SJSA1 (cell line): Measurements from ENCODE around the gene TNFRSF21. TPM values are rescaled to one million over a fixed set of nuclear protein-coding genes. Genes with fewer than 3 reads are reported as not detected.

Experiments used
- DNase-seq, 2 experiments: peaks; one replicate each; pipeline ENCODE4 v3.0.0-alpha.2; 2015 to 2020; ENCODE audit warnings: low spot score in 2 of 2, low read depth in 1 of 2
- H3K27ac ChIP-seq: fragments of 250-450 bp; sonication (Bioruptor Pico); 2 replicates; pipeline ENCODE4 v1.5.1; 2020; ENCODE audit warnings: mild to moderate bottlenecking, moderate library complexity
- H3K27me3 ChIP-seq: fragments of 250-450 bp; sonication (Bioruptor Pico); replicated peaks from 2 replicates; pipeline ENCODE4 v1.5.1; 2020; ENCODE audit warnings: mild to moderate bottlenecking, moderate library complexity
- H3K36me3 ChIP-seq: fragments of 250-450 bp; sonication (Bioruptor Pico); 2 replicates; pipeline ENCODE4 v1.5.1; 2020; ENCODE audit warnings: mild to moderate bottlenecking
- H3K4me1 ChIP-seq: fragments of 250-450 bp; sonication (Bioruptor Pico); replicated peaks from 2 replicates; pipeline ENCODE4 v1.6.1; 2021; ENCODE audit warnings: mild to moderate bottlenecking
- H3K4me3 ChIP-seq: fragments of 250-450 bp; sonication (Bioruptor Pico); 2 replicates; pipeline ENCODE4 v1.5.1; 2020; ENCODE audit warnings: mild to moderate bottlenecking
- H3K9me3 ChIP-seq: fragments of 250-450 bp; sonication (Bioruptor Pico); replicated peaks from 2 replicates; pipeline ENCODE4 v1.5.1; 2020; ENCODE audit warnings: mild to moderate bottlenecking
- total RNA-seq: library from RNA; depleted of rRNA; stranded (reverse); fragments of >200 nt; shearing (Covaris generic); gene quantifications from 2 replicates; pipeline ENCODE4 v1.2.3, GENCODE V29; 2014

Gene TNFRSF21
- total RNA-seq, 1 experiment from 2014 or later, result 0.68 TPM

DNA sequence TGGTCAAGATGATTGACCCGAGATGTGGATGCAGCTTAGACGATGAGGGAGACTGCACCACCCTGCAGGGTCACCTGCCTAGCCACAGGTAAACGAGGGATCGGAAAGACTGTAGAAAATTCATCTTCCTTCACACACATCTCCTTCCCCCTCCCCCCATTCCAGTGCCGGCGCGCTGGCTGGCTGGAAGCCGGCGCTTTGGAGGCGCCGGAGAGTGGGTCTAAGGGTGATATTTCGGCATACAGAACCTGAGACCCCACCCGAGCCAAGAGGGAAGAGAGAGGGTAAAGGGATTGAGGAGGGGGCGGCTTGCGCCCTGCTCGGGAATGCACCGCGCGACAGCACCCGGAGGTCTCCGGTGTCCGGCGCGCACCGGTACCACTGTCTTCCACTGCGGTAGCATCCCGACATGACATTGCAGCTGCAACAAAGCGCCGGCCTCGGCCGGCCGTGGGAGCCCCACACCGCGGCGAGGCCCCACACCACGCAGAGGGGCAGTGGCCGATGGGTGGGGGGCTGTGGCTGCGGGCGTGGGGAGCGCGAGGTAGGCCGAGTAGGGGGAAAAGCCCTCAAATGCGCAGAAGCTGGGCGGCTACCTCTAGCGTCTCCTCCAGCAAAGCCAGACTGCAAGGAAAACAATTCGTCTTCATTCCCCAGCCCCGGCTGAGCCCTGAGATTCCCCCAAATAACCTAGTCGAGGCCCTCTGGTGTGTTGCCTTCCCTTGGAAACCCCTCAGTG, 984 bp downstream of the TNFRSF21 start:
- H3K9me3 ChIP-seq, result no peaks in the 10 kb centered on the region
- peak overlapping the region; percentile 32 for H3K4me3 ChIP-seq
- peaks cover 13% of the 10 kb centered on the region for H3K4me1 ChIP-seq
- peaks cover 35% of the 10 kb centered on the region for H3K27me3 ChIP-seq
- H3K27ac ChIP-seq, result no peak overlapping the region
- DNase-seq, result peak in 1 of 2 experiments; percentile 15
- H3K36me3 ChIP-seq, result no peaks in the 10 kb centered on the region

DNA sequence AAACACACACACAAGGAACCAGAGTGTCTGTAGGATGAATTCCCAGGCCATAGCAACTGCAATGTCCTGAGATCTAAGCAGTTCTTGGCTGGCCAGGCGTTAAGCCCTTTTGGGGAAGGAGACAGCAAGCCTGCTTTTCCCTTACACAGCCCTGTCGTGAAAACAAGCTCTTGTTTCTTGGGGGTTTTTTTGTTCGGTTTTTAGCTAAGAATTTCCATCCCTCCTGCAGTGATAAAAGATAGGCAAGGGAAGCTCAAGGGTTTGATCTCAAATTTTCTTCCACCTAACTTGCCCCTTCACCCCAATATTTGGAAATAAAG, 1.5 kb downstream of the TNFRSF21 start:
- Histone ChIP-seq H3K27me3 (peaks cover 35% of the 10 kb centered on the region), H3K4me3 (no peak overlapping the region), H3K27ac (no peak overlapping the region), H3K36me3 (no peaks in the 10 kb centered on the region), H3K4me1 (peaks cover 13% of the 10 kb centered on the region), H3K9me3 (no peaks in the 10 kb centered on the region)
- DNase-seq, result no peak

DNA sequence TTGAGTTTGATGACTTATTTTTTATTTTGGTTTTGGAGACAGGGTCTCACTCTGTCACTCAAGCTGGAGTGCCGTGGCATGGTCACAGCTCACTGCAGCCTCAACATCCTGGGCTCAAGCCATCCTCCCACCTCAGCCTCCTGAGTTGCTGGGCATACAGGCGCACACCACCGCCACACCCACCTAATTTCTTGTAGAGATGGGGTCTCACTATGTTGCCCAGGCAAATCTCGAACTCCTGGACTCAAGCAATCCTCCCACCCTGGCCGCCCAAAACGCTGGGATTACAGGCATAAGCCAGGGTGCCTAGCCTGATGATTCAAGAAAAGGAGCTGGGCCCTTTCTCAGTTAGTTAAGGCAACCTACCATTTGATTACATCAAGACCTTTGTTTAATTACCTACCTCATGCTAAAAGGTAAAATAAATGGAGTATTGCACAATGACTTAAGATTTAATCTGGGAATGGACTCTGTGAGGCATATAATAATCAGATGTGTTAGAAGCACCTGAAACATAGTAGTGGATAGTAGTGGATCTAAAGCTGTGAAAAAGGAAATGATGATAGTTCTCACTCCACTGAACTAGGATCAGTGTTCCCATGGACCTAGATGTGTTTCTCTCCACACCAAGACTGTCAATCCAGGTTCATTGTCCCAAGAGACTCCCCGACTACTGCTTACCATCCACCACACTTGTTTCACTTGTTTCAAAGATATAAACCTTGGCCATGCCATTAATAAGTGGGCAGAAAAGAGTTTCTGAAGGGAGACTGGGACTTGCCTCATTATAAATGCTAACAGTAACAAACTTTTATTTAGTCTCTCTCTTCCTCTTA, 2.1 kb downstream of the TNFRSF21 start:
- Histone ChIP-seq H3K4me3 (no peak overlapping the region), H3K4me1 (peaks cover 13% of the 10 kb centered on the region), H3K27ac (no peak overlapping the region), H3K36me3 (no peaks in the 10 kb centered on the region), H3K27me3 (peaks cover 35% of the 10 kb centered on the region), H3K9me3 (no peaks in the 10 kb centered on the region)
- DNase-seq, result no peak

DNA sequence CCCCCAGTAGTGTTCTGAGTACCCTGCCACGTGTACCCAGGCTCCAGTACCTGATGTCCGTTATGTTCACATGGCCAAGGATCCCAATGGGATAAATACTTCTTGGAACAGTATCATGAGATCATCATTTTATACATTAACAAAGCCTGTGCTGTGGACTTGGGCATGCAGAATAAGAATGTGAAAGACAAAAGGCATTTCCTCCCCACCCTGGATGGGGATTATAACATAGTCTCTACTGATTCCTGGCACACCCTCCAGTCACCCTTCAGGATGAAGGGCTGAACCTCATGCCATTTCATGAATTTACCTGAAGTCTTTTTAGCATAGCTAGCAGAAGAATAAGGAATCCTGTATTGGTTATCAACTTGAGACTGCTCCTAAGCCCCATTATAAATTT, 2.8 kb downstream of the TNFRSF21 start:
- Histone ChIP-seq H3K4me3 (no peak overlapping the region), H3K27ac (no peak overlapping the region), H3K4me1 (peaks cover 13% of the 10 kb centered on the region), H3K27me3 (peaks cover 34% of the 10 kb centered on the region), H3K9me3 (no peaks in the 10 kb centered on the region), H3K36me3 (no peaks in the 10 kb centered on the region)
- DNase-seq, result no peak

DNA sequence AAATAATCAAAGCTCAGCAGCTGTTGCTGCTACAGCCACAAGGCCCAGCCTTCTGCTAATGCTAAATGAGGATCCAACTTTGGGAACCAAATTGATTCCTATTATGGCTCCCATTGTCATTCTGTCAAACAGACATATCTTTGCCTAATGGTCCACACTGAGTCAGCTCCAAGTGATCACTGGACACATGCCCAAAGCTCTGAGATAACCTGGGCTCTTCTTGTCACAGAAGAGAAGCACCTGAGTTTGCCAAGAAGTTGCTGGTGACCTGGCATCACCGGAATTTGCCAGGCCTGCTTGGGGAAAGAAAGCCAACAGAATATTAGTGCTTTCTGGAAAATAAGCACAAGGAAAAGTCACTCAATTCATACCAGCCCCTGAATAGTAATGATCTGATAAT, 5.8 kb downstream of the TNFRSF21 start:
- peaks cover 21% of the 10 kb centered on the region for H3K27me3 ChIP-seq
- no peaks in the 10 kb centered on the region for H3K9me3 ChIP-seq
- H3K27ac ChIP-seq, result no peak overlapping the region
- H3K36me3 ChIP-seq, result no peaks in the 10 kb centered on the region
- DNase-seq, result no peak
- H3K4me1 ChIP-seq, result peaks cover 4% of the 10 kb centered on the region
- H3K4me3 ChIP-seq, result no peak overlapping the region

DNA sequence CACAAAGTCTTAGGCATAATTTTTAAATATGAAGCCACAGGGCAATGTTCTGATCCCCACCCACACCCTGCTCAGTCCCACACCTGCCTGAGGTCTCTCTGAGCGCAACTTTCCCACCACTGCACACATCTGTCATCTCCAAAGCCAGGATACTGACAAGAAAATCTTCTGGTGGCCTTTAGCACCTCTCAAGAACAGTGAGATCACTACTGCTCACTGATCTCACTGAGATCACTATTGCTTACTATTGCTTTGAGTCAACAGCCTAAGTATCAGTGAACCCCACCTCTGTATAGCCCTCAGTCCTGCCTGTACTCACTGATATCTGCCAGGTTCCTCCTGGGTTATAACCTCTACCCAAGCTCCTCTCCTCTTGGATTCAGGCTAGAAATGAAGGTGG, 6.4 kb downstream of the TNFRSF21 start:
- no peaks in the 10 kb centered on the region for H3K4me1 ChIP-seq
- no peaks in the 10 kb centered on the region for H3K36me3 ChIP-seq
- H3K27ac ChIP-seq, result no peak overlapping the region
- peaks cover 16% of the 10 kb centered on the region for H3K27me3 ChIP-seq
- no peak overlapping the region for H3K4me3 ChIP-seq
- DNase-seq, result no peak
- H3K9me3 ChIP-seq, result no peaks in the 10 kb centered on the region

DNA sequence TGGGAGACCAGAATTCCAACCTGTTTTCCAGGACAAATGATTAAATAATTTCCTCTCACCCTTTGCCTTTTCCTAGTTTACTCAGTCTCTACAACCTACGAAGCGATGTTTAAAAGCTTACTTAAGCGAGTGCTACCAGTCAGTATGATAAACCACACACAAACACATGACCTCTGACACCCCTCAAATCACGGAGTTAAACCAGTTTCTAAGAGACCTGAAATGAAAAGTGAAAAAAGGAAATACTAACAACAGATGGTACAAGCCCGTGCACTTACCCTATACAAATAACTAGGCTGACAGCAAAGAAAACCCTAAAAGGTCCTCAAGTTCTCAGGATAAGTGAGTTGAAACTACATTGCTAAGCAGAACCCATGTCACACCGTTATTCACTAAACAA, 7.7 kb downstream of the TNFRSF21 start:
- Histone ChIP-seq H3K27ac (no peak overlapping the region), H3K27me3 (peaks cover 3% of the 10 kb centered on the region; the same call in 1 of the 2 replicates), H3K4me3 (no peak overlapping the region), H3K4me1 (no peaks in the 10 kb centered on the region), H3K36me3 (no peaks in the 10 kb centered on the region), H3K9me3 (no peaks in the 10 kb centered on the region)
- no peak for DNase-seq

DNA sequence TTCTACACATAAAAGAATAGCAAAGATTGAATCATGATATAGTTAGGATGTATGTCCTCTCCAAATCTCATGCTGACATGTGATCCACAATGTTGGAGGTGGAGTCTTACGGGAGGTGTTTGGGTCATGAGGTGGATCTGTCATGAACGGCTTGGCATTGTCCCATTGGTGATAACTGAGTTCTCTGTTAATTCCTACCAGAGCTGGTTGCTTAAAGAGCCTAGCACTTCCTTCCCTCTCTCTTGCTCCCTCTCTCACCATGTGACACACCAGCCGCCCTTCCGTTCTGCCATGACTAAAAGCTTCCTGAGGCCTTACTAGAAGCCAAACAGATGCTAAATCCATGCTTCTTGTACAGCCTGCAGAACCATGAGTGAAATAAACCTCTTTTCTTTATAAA, 8.3 kb downstream of the TNFRSF21 start:
- no peak for DNase-seq
- H3K27ac ChIP-seq, result no peak overlapping the region
- no peak overlapping the region for H3K4me3 ChIP-seq
- H3K27me3 ChIP-seq, result no peaks in the 10 kb centered on the region
- no peaks in the 10 kb centered on the region for H3K9me3 ChIP-seq
- H3K36me3 ChIP-seq, result no peaks in the 10 kb centered on the region
- H3K4me1 ChIP-seq, result no peaks in the 10 kb centered on the region

DNA sequence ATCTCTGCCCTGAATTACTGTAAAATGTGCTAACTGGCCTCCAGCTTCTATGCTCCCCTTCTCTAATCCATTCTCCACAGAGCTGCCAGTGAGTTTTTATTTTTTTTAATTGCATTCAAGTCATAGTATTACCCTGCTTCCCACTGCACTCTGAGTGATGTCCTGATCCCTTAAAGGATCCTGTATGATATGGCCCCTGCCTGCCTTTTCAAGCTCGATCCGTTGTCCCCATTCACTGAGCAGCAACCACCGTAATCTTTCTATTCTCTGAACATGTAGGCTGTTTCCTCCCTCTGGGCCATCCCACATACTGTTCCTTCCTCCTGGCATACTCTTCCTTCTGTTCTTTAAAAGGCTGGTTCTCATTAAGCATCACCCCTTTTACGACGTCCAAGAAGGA, 9.3 kb downstream of the TNFRSF21 start:
- no peaks in the 10 kb centered on the region for H3K36me3 ChIP-seq
- DNase-seq, result no peak
- H3K27me3 ChIP-seq, result no peaks in the 10 kb centered on the region
- no peak overlapping the region for H3K4me3 ChIP-seq
- H3K27ac ChIP-seq, result no peak overlapping the region
- H3K4me1 ChIP-seq, result no peaks in the 10 kb centered on the region
- no peaks in the 10 kb centered on the region for H3K9me3 ChIP-seq

DNA sequence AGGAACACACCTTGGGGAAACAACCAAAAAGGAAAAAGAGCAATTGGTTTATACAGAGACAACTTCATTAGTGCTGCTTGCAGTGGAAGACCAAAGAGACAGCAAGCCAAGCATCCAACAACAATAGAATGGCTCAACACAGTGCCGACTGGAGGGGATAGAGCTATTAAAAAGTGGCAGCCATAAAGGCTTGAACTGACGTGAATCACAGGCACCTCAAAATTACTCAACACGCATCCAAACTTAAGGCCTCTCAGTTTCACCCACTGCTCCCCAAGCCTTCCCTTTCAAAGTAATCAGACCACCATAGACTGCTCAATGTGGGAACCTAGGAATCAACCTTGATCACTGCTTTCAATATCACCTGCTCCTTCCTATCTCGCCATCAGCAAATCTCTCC, 9.7 kb downstream of the TNFRSF21 start:
- Histone ChIP-seq H3K27me3 (no peaks in the 10 kb centered on the region), H3K4me3 (no peak overlapping the region), H3K9me3 (no peaks in the 10 kb centered on the region), H3K4me1 (no peaks in the 10 kb centered on the region), H3K36me3 (no peaks in the 10 kb centered on the region), H3K27ac (no peak overlapping the region)
- DNase-seq, result no peak

DNA sequence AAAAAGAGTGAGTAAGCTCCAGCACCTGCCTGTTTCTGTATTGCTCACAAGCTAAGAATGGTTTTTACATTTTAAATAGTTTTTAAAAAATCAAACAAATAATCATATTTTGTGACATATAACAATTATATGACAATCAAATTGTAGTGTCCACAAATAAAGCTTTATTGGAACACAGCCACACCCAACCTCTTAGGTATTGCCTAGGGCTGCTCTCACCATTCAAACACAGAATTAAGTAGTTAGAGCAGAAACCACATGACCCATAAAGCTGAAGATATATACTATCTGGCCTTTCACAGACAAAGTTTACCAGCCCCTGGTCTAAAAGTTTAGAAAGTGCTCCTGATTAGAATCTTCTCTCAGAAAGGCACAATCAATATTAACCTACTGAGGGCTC, 11.2 kb downstream of the TNFRSF21 start:
- H3K4me3 ChIP-seq, result no peak overlapping the region
- DNase-seq, result no peak
- H3K9me3 ChIP-seq, result no peaks in the 10 kb centered on the region
- H3K4me1 ChIP-seq, result no peaks in the 10 kb centered on the region
- H3K27ac ChIP-seq, result no peak overlapping the region
- no peaks in the 10 kb centered on the region for H3K27me3 ChIP-seq
- H3K36me3 ChIP-seq, result no peaks in the 10 kb centered on the region

DNA sequence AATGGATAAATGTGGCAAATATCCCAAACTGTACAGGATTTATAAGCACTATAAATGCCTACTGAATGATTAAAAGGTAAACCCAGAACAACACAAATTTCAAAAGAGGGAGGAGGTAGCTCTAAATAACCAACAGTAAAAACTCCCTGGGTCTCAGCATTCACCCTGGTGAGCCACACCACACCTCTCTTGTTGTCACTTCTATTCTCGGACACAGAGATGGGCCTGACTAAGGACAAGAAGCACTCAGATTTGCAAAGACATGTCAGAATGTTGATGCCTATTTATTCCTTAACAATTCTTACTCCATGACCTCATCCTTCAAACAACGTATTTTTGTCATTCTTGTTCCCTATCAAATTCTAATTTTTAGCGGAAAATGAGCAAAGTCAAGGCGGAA, 14.7 kb downstream of the TNFRSF21 start:
- no peak overlapping the region for H3K4me3 ChIP-seq
- no peaks in the 10 kb centered on the region for H3K36me3 ChIP-seq
- no peaks in the 10 kb centered on the region for H3K4me1 ChIP-seq
- no peaks in the 10 kb centered on the region for H3K27me3 ChIP-seq
- H3K9me3 ChIP-seq, result no peaks in the 10 kb centered on the region
- DNase-seq, result no peak
- no peak overlapping the region for H3K27ac ChIP-seq

DNA sequence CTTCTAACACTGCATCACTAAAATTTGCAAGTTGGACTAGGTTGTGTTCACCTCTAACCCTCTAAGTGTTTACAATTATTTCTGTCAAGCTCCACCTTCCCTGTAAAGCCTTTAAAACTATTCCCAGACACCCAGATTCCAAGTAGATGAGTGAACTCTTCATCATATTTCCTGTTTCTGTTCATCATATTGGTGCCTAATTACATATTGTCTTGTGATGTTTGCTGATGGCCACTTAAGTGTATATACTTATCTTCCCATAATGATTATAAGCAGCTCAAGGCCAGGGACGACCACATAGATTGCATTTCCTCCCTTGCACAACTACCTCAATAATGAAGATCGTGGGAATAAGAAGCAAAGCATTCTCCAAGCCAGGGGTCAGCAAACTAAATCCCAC, 16.8 kb downstream of the TNFRSF21 start:
- Histone ChIP-seq H3K27ac (no peak overlapping the region), H3K4me1 (no peaks in the 10 kb centered on the region), H3K36me3 (no peaks in the 10 kb centered on the region), H3K27me3 (no peaks in the 10 kb centered on the region), H3K4me3 (no peak overlapping the region), H3K9me3 (no peaks in the 10 kb centered on the region)
- no peak for DNase-seq

DNA sequence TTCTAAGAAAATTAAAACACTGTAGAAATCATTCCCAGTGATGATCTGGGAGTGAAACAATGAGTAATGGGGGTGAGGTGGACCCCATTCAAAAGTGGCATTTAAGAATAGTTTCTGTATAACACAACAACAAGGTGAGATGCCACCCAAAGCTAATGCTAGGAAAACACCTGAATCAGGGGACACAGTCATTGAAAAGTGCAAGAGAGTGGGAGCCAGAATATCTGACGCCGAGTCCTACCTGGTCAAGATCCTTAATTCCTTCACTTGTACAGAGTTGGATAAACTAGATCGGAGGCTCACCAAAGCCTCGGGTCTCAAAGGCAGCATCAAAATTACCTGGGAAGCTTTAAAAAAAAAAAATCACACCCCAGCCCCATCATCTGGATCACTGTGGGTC, 17.7 kb downstream of the TNFRSF21 start:
- no peaks in the 10 kb centered on the region for H3K27me3 ChIP-seq
- no peak for DNase-seq

More for the DNA sequence above, 17.7 kb downstream of the TNFRSF21 start:
- no peaks in the 10 kb centered on the region for H3K9me3 ChIP-seq
- no peak overlapping the region for H3K27ac ChIP-seq
- H3K36me3 ChIP-seq, result no peaks in the 10 kb centered on the region
- no peaks in the 10 kb centered on the region for H3K4me1 ChIP-seq
- no peak overlapping the region for H3K4me3 ChIP-seq
